CD14-positive monocyte (primary cell): Measurements from ENCODE around the gene EN2. TPM values are rescaled to one million over a fixed set of nuclear protein-coding genes. Genes with fewer than 3 reads are reported as not detected.

Experiments
- DNase-seq, 3 donors: peaks; one replicate each; pipeline ENCODE4 v3.0.0-alpha.2; 2011 to 2022
- H2AFZ ChIP-seq: 2 replicates; pipeline ENCODE4 v1.6.0; 2012; ENCODE audit warnings: mild to moderate bottlenecking, low read depth, low read length, inconsistent platforms; ENCODE audit not compliant: insufficient read depth, poor library complexity, severe bottlenecking
- H3K27ac ChIP-seq, 2 donors: 1 replicate in 1 of 2; 2 replicates in 1 of 2; pipeline ENCODE4 v1.5.1; 2012 to 2013; ENCODE audit warnings: low read length in 2 of 2, control low read depth in 1 of 2, inconsistent platforms in 1 of 2, low read depth in 1 of 2, mild to moderate bottlenecking in 1 of 2
- H3K27me3 ChIP-seq, 2 donors: one replicate each; pipeline versions ENCODE4 v1.6.0 to v1.6.1; 2011 to 2013; ENCODE audit warnings: low read length in 2 of 2; ENCODE audit not compliant: control insufficient read depth in 2 of 2, insufficient read depth in 2 of 2
- H3K36me3 ChIP-seq, 2 donors: replicated peaks in 1 of 2; 1 replicate in 1 of 2; 2 replicates in 1 of 2; pipeline versions ENCODE4 v1.5.1 to v1.6.1; 2012 to 2013; ENCODE audit warnings: low read length in 2 of 2, control low read depth in 1 of 2, inconsistent platforms in 1 of 2, mild to moderate bottlenecking in 1 of 2; ENCODE audit not compliant: insufficient read depth in 2 of 2, control insufficient read depth in 1 of 2
- H3K4me1 ChIP-seq, 2 donors: 1 replicate in 1 of 2; 2 replicates in 1 of 2; pipeline versions ENCODE4 v1.5.1 to v1.6.1; 2012 to 2013; ENCODE audit warnings: low read length in 2 of 2, control low read depth in 1 of 2, inconsistent platforms in 1 of 2, mild to moderate bottlenecking in 1 of 2, moderate library complexity in 1 of 2; ENCODE audit not compliant: insufficient read depth in 2 of 2, control insufficient read depth in 1 of 2
- H3K4me2 ChIP-seq: replicated peaks from 2 replicates; pipeline ENCODE3; 2012; ENCODE audit warnings: low read length, moderate library complexity, mild to moderate bottlenecking; ENCODE audit not compliant: poor library complexity, severe bottlenecking; ENCODE audit errors: extremely low read depth
- H3K4me3 ChIP-seq, 3 experiments: fragments of 200-600 bp in 1 of 3; sonication (generic) in 1 of 3; replicated peaks in 1 of 3; 1 replicate in 2 of 3; 2 replicates in 1 of 3; pipeline ENCODE4 v1.5.1; 2011 to 2013; ENCODE audit warnings: low read length in 3 of 3, mild to moderate bottlenecking in 3 of 3, control low read depth in 2 of 3, low read depth in 2 of 3, inconsistent platforms in 1 of 3, moderate library complexity in 1 of 3
- H3K79me2 ChIP-seq: 2 replicates; pipeline ENCODE4 v1.6.0; 2012; ENCODE audit warnings: mild to moderate bottlenecking, control low read depth, inconsistent platforms, low read length, moderate library complexity; ENCODE audit not compliant: insufficient read depth
- H3K9ac ChIP-seq: 2 replicates; pipeline ENCODE4 v1.6.0; 2017; ENCODE audit warnings: low read length, mild to moderate bottlenecking; ENCODE audit not compliant: insufficient read depth, poor library complexity, severe bottlenecking
- H3K9me3 ChIP-seq, 2 donors: replicated peaks in 1 of 2; 1 replicate in 1 of 2; 2 replicates in 1 of 2; pipeline versions ENCODE4 v1.5.1 to v1.6.1; 2012 to 2013; ENCODE audit warnings: low read length in 2 of 2, control low read depth in 1 of 2; ENCODE audit not compliant: control insufficient read depth in 1 of 2, insufficient read depth in 1 of 2
- H4K20me1 ChIP-seq: 2 replicates; pipeline ENCODE4 v1.6.0; 2012; ENCODE audit warnings: mild to moderate bottlenecking, low read length, control low read depth, moderate library complexity; ENCODE audit not compliant: insufficient read depth
- H3K27ac Mint-ChIP-seq, 7 donors: one replicate each; pipeline ENCODE4 v1.8.0; 2020; ENCODE audit warnings: mild to moderate bottlenecking in 7 of 7, mixed read lengths in 7 of 7, moderate library complexity in 6 of 7, inconsistent platforms in 2 of 7
- H3K27me3 Mint-ChIP-seq, 3 donors: one replicate each; pipeline ENCODE4 v1.8.0; 2021 to 2022; ENCODE audit warnings: low read depth in 3 of 3, mild to moderate bottlenecking in 3 of 3, mixed read lengths in 3 of 3, moderate library complexity in 3 of 3, inconsistent platforms in 1 of 3
- H3K36me3 Mint-ChIP-seq, 2 donors: one replicate each; pipeline ENCODE4 v1.8.0; 2020; ENCODE audit warnings: mixed read lengths in 2 of 2, inconsistent platforms in 1 of 2, mild to moderate bottlenecking in 1 of 2
- H3K4me1 Mint-ChIP-seq: one replicate; pipeline ENCODE4 v1.8.0; 2020; ENCODE audit warnings: mild to moderate bottlenecking, mixed read lengths
- H3K4me3 Mint-ChIP-seq, 2 donors: one replicate each; pipeline ENCODE4 v1.8.0; 2020; ENCODE audit warnings: mild to moderate bottlenecking in 2 of 2, mixed read lengths in 2 of 2, moderate library complexity in 1 of 2
- H3K9me3 Mint-ChIP-seq, 7 donors: one replicate each; pipeline ENCODE4 v1.8.0; 2020 to 2022; ENCODE audit warnings: mixed read lengths in 7 of 7, mild to moderate bottlenecking in 6 of 7, moderate library complexity in 6 of 7, inconsistent platforms in 2 of 7
- CTCF ChIP-seq: fragments of 200-600 bp; IDR thresholded peaks from one replicate; pipeline ENCODE4 v1.8.0; 2022; ENCODE audit warnings: antibody characterized with exemption, mild to moderate bottlenecking
- WGBS: methylation state at CpG from one replicate; pipeline ENCODE4 v1.1.5; 2013; ENCODE audit warnings: missing lambda C conversion rate; ENCODE audit not compliant: insufficient coverage; 5-methylcytosine and 5-hydroxymethylcytosine counted together
- intact Hi-C, 2 donors: fragments of 100-400 bp; cut with micrococcal nuclease; formaldehyde crosslinking; loops; one replicate each; pipeline versions ENCODE4 v1.15.0 to v1.15.1; 2023
- polyA plus RNA-seq, 3 donors: library from polyadenylated mRNA; depleted of rRNA in 1 of 3; unstranded in 2 of 3; stranded (reverse) in 1 of 3; fragments of 300-500 nt in 2 of 3; fragments of >200 nt in 1 of 3; fragmentation: Illumina TruSeq in 2 of 3; gene quantifications; 1 replicate in 2 of 3; 2 replicates in 1 of 3; pipeline ENCODE4 v1.2.3, GENCODE V29; 2012 to 2021

EN2 gene
- polyA plus RNA-seq, 3 donors, result not detected

- H3K4me1 Mint-ChIP-seq, result peaks cover 23% of the 10 kb centered on the region
- peaks cover 7 to 19% (median 10%) of the 10 kb centered on the region in 7 donors for H3K9me3 Mint-ChIP-seq
- no peak for DNase-seq
- WGBS, result 62% methylated on average over 11 of the region's 11 CpGs
- Histone ChIP-seq H4K20me1 (no peaks in the 10 kb centered on the region), H3K36me3 (no peaks in the 10 kb centered on the region), H3K4me2 (peak overlapping the region; percentile 80), H3K9me3 (no peaks in the 10 kb centered on the region), H3K27ac (no peak overlapping the region), H3K27me3 (peaks cover 0 to 63% of the 10 kb centered on the region in 2 donors), H3K4me1 (peaks cover 20 to 21% of the 10 kb centered on the region in 2 donors), H3K79me2 (no peaks in the 10 kb centered on the region), H2AFZ (peak overlapping the region; percentile 77), H3K4me3 (peak overlapping the region in 1 of 3 experiments; percentile 72), H3K9ac (no peak overlapping the region)
- no peak for TF ChIP-seq CTCF
- intact Hi-C loops, result no loop called here
- H3K27ac Mint-ChIP-seq, result peak overlapping the region in 1 of 7 donors; percentile 41
- H3K27me3 Mint-ChIP-seq, result peaks cover 45 to 78% (median 50%) of the 10 kb centered on the region in 3 donors
- H3K36me3 Mint-ChIP-seq, result peaks cover 0 to 4% of the 10 kb centered on the region in 2 donors
- peak overlapping the region in 1 of 2 donors; percentile 97 for H3K4me3 Mint-ChIP-seq
These were observed 33.9 kb downstream of the EN2 start for GRCh38 chr7:155491812-155492211.

- Histone ChIP-seq H3K4me3 (no peak overlapping the region), H3K27ac (no peak overlapping the region), H3K36me3 (no peaks in the 10 kb centered on the region), H3K4me2 (no peak overlapping the region), H3K9me3 (no peaks in the 10 kb centered on the region), H3K79me2 (no peaks in the 10 kb centered on the region), H3K4me1 (peaks cover 20 to 21% of the 10 kb centered on the region in 2 donors), H2AFZ (no peak overlapping the region), H4K20me1 (no peaks in the 10 kb centered on the region), H3K27me3 (peaks cover 5 to 67% of the 10 kb centered on the region in 2 donors), H3K9ac (no peak overlapping the region)
- Mint-ChIP-seq H3K9me3 (peaks cover 7 to 19% (median 10%) of the 10 kb centered on the region in 7 donors), H3K27ac (peak overlapping the region in 1 of 7 donors; percentile 20), H3K4me3 (peak overlapping the region in 1 of 2 donors; percentile 12), H3K4me1 (peaks cover 23% of the 10 kb centered on the region), H3K27me3 (peaks cover 56 to 81% (median 58%) of the 10 kb centered on the region in 3 donors), H3K36me3 (peaks cover 0 to 4% of the 10 kb centered on the region in 2 donors)
- 95% methylated on average over 26 of the region's 33 CpGs for WGBS
- intact Hi-C loops, result no loop called here
- no peak for TF ChIP-seq CTCF
- no peak for DNase-seq
These were observed 36.0 kb downstream of the EN2 start for GRCh38 chr7:155493744-155494538.
